RPMI7951 (cell line): ENCODE data around the gene HNRNPU. TPM values are rescaled to one million over a fixed set of nuclear protein-coding genes. Genes with fewer than 3 reads are reported as not detected.

Experiments
- DNase-seq: peaks from one replicate; pipeline ENCODE4 v3.0.0-alpha.2; 2012; ENCODE audit warnings: low read depth
- total RNA-seq: library from RNA; depleted of rRNA; stranded (reverse); fragments of >200 nt; shearing (Covaris generic); gene quantifications from 2 replicates; pipeline ENCODE4 v1.2.3, GENCODE V29; 2014; rRNA removed

HNRNPU gene
- total RNA-seq, 1 experiment from 2014 or later = 226 TPM

DNA sequence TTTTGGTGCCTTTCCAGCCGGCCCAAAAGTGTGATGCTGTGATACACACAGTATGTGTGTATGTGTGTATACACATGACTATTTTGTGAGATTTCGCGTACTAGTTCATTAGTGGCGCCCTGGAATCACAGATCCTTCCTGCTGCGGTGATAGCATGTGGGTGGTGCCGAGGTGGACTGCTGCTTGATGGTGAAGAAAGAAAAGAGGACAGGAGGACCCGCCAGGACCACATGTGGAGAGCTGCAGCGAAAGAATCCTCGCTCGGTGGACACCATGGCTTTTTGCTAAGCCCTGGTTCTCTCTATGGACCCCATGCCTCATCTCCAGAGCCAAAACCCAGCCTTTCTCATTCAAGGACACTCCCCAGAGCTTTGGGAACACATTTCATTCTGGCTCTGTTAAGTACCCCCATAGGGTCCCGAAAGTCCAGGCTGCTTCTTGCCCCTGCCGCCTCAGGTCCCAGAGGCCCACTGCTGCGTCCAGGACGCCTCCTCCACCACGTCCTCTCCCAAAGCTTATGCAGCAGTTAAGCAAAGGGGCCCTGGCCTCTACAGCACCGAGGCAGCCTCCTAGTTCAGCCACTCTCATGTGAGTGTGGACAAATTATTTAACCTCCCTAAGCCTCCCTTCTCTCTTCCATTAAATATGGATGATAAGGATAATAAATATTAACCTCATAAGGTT, 61.6 kb downstream of the HNRNPU start:
- DNase-seq = no peak

DNA sequence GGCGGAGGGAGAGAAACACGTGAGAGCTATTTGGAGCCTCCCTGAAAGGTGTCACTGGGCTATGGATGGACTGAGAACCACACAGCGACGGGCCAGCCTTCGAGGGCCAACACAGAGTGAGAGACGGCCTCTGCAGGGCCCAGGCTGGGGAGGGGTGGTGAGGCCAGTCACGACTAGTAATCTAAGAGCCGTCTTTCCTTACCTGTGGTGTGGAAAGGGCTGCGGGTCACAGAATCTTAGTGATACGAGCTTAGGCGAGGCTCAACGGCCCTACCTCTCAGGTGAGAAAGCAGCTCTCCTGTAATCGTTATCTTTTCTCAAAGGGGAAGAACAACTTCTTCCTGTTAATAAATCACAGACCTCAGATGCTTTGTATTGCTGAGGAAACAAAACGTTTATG, 62.3 kb downstream of the HNRNPU start:
- no peak for DNase-seq

DNA sequence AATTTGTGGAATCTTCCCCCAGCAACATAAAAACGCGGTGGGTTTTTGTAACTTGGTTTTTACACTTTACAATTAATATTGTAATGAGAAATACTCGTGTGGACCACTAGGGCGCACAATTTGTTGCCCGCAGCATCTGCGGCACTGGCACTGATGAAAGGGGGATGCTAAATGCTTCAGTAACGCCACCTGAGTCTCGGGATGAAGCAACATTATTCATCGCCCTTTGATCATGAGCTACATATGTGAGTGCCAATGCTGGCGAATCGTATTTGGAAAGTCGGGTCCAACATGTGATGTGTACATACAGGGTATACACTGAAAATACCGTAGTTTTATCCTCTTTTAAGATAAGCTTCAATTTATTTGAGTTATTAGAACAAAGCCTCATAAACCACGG, 63.1 kb downstream of the HNRNPU start:
- peak; percentile 57 for DNase-seq

DNA sequence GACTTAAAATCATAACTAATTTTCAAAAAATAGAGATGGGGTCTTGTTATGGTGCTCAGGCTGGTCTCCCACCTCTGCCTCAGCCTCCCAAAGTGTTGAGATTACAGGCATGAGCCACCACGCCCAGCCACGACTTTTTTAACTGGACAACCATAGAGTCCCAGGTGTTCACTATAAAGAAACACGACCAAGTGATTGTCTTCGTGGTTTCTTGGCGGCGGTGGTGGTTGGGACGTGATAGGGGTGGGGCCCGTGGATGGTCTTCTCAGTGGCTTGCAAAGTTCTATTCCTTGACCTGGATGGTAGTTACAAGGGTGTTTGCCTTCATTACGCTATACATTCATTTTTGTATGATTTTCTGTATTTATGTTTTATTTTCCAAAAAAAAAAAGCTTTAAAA, 63.5 kb downstream of the HNRNPU start:
- DNase-seq = no peak

Other genes with a start within 250 kb of the HNRNPU start
- 66.2 and 71.4 TPM in 2 replicates for gene DESI2, start 211.4 kb downstream of the HNRNPU start, total RNA-seq
- gene COX20, start 28.9 kb downstream of the HNRNPU start, total RNA-seq = 45.2 and 50.2 TPM in 2 replicates